WTC11 (cell line): ENCODE measurements around the gene GLE1. TPM values are rescaled to one million over a fixed set of nuclear protein-coding genes. Genes with fewer than 3 reads are reported as not detected.

Experiments used
- total RNA-seq: library from RNA; stranded (reverse); gene quantifications from 3 replicates; pipeline ENCODE4 v1.2.3, GENCODE V29; 2021

GLE1 gene
- total RNA-seq, 1 experiment from 2014 or later = 19.7 TPM

Other genes with a start within 250 kb of the GLE1 start
- 54.7 to 66.3 TPM (median 58.8 TPM) in 3 replicates for gene GOLGA2, start 228.7 kb upstream of the GLE1 start, total RNA-seq
- gene SWI5, start 228.4 kb upstream of the GLE1 start, total RNA-seq = 26.2 to 32.0 TPM (median 31.7 TPM) in 3 replicates
- gene TRUB2, start 182.3 kb upstream of the GLE1 start, total RNA-seq = 33.1 to 35.0 TPM (median 33.2 TPM) in 3 replicates
- gene COQ4, start 181.9 kb upstream of the GLE1 start, total RNA-seq = 31.3 to 45.3 TPM (median 33.6 TPM) in 3 replicates
- gene SLC27A4, start 164.2 kb upstream of the GLE1 start, total RNA-seq = 20.8 to 23.8 TPM (median 21.2 TPM) in 3 replicates
- gene URM1, start 133.3 kb upstream of the GLE1 start, total RNA-seq = 52.0 to 67.9 TPM (median 54.3 TPM) in 3 replicates
- gene CERCAM, start 83.9 kb upstream of the GLE1 start, total RNA-seq = 13.7 to 15.9 TPM (median 15.2 TPM) in 3 replicates
- gene ODF2, start 48.7 kb upstream of the GLE1 start, total RNA-seq = 29.3 to 31.9 TPM (median 29.9 TPM) in 3 replicates
- 213 to 255 TPM (median 224 TPM) in 3 replicates for gene SPTAN1, start 47.9 kb downstream of the GLE1 start, total RNA-seq
- 57.5 to 71.1 TPM (median 64.5 TPM) in 3 replicates for gene DYNC2I2, start 152.1 kb downstream of the GLE1 start, total RNA-seq
- 1,083 to 1,129 TPM (median 1,086 TPM) in 3 replicates for gene SET, start 184.5 kb downstream of the GLE1 start, total RNA-seq
- 24.1 to 28.9 TPM (median 27.5 TPM) in 3 replicates for gene PKN3, start 197.8 kb downstream of the GLE1 start, total RNA-seq
- gene ZDHHC12, start 219.4 kb downstream of the GLE1 start, total RNA-seq = 39.7 to 46.3 TPM (median 45.2 TPM) in 3 replicates